ENCODE measurements around the gene CSAD. TPM values are rescaled to one million over a fixed set of nuclear protein-coding genes. Genes with fewer than 3 reads are reported as not detected.

CSAD gene
- total and polyA plus RNA-seq, 2 experiments from 2014 or later: 15.7 to 16.8 TPM

- Histone ChIP-seq H3K36me3 (replicated peaks; ENCODE audit: insufficient read depth, low read depth) (no peaks in the 10 kb centered on the region), H3K4me3 (peak overlapping the region; percentile 54), H3K9me2 (replicated peaks; ENCODE audit: insufficient read depth) (no peaks in the 10 kb centered on the region), H2AFZ (peak overlapping the region; percentile 71), H3K4me1 (ENCODE audit: insufficient read depth) (peaks cover 64% of the 10 kb centered on the region), H4K20me1 (ENCODE audit: insufficient read depth, poor library complexity, severe bottlenecking) (no peaks in the 10 kb centered on the region), H3K4me2 (peak overlapping the region; percentile 98), H3K79me2 (peaks cover 36% of the 10 kb centered on the region), H3K27me3 (no peaks in the 10 kb centered on the region), H3K9me3 (ENCODE audit: low read depth) (no peaks in the 10 kb centered on the region), H3K27ac (peak overlapping the region; percentile 100)
- TF ChIP-seq EZH2 (IDR thresholded peaks at IDR 0.05; ENCODE audit: borderline replicate concordance) (no peak), CTCF (IDR thresholded peaks at IDR 0.05; ENCODE audit: poor library complexity) (peak; percentile 30)
- DNase-seq (ENCODE audit: low spot score): peak; percentile 93
- 2% methylated on average over 43 of the region's 72 CpGs for WGBS (ENCODE audit: low lambda C conversion rate, missing lambda C conversion rate)
Observed at GRCh38 chr12:53221203-53222080, 40.7 kb upstream of the CSAD start.

DNA sequence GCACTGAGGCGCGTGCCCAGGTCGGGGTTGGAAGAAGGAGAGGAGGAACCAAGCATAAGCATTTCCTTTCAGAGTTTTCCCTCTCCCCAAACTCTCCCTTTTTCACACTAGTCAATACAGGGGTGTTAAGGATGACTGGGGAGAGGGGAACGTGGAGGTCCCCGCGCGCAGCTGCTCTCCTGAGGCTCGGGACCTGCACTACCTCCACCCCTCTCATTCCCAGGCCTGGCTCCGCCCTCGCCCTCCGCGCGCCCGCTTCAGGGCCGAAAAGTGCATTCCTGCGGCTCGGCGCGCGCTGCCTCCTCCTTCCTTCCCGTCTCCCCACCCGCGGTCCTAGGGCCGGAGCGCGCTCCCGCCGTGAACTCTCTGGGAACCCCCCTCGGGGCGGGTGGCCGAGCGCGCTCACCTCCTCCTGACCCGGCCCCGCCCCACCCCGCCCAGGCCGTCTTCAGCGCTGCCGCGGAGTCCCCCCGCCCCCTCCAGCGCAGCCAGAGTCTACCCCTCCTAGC is 40.0 kb upstream of the CSAD start:
- Histone ChIP-seq H3K4me3 (peak overlapping the region; percentile 91), H3K36me3 (replicated peaks; ENCODE audit: insufficient read depth, low read depth) (no peaks in the 10 kb centered on the region), H3K79me2 (peaks cover 42% of the 10 kb centered on the region), H3K4me1 (ENCODE audit: insufficient read depth) (peaks cover 66% of the 10 kb centered on the region), H3K27ac (peak overlapping the region; percentile 100), H3K4me2 (peak overlapping the region; percentile 98), H4K20me1 (ENCODE audit: insufficient read depth, poor library complexity, severe bottlenecking) (peaks cover 5% of the 10 kb centered on the region), H3K9me2 (replicated peaks; ENCODE audit: insufficient read depth) (no peaks in the 10 kb centered on the region), H3K9me3 (ENCODE audit: low read depth) (no peaks in the 10 kb centered on the region), H3K27me3 (no peaks in the 10 kb centered on the region), H2AFZ (peak overlapping the region; percentile 67)
- DNase-seq (ENCODE audit: low spot score): peak; percentile 96
- 3% methylated on average over 11 of the region's 42 CpGs for WGBS (ENCODE audit: low lambda C conversion rate, missing lambda C conversion rate)
- no peak for TF ChIP-seq EZH2phosphoT487 (IDR thresholded peaks at IDR 0.05; ENCODE audit: low read depth, severe bottlenecking, unreplicated experiment)
- no peak for TF ChIP-seq EZH2 (IDR thresholded peaks at IDR 0.05; ENCODE audit: borderline replicate concordance)
- no peak for TF ChIP-seq CTCF (IDR thresholded peaks at IDR 0.05; ENCODE audit: poor library complexity)

GRCh38 chr12:53219956-53220693 is 39.4 kb upstream of the CSAD start:
- peaks cover 67% of the 10 kb centered on the region for H3K4me1 ChIP-seq (ENCODE audit: insufficient read depth)
- peak overlapping the region; percentile 91 for H3K4me3 ChIP-seq
- peaks cover 9% of the 10 kb centered on the region for H4K20me1 ChIP-seq (ENCODE audit: insufficient read depth, poor library complexity, severe bottlenecking)
- peak overlapping the region; percentile 98 for H3K4me2 ChIP-seq
- 1% methylated on average over 42 of the region's 53 CpGs for WGBS (ENCODE audit: low lambda C conversion rate, missing lambda C conversion rate)
- TF ChIP-seq CTCF (IDR thresholded peaks at IDR 0.05; ENCODE audit: poor library complexity) (no peak), EZH2 (IDR thresholded peaks at IDR 0.05; ENCODE audit: borderline replicate concordance) (no peak), EZH2phosphoT487 (IDR thresholded peaks at IDR 0.05; ENCODE audit: low read depth, severe bottlenecking, unreplicated experiment) (no peak)
- H3K9me3 ChIP-seq (ENCODE audit: low read depth): no peaks in the 10 kb centered on the region
- peak overlapping the region; percentile 100 for H3K27ac ChIP-seq
- H3K9me2 ChIP-seq (replicated peaks; ENCODE audit: insufficient read depth): no peaks in the 10 kb centered on the region
- peak; percentile 87 for DNase-seq (ENCODE audit: low spot score)
- no peaks in the 10 kb centered on the region for H3K27me3 ChIP-seq
- H2AFZ ChIP-seq: peak overlapping the region; percentile 67
- H3K79me2 ChIP-seq: peaks cover 48% of the 10 kb centered on the region
- H3K36me3 ChIP-seq (replicated peaks; ENCODE audit: insufficient read depth, low read depth): no peaks in the 10 kb centered on the region

Data from hepatocyte (in vitro differentiated cells).